Measurements from ENCODE around the gene GRID1.

- TF ChIP-seq CTCF (optimal IDR thresholded peaks at IDR 0.05 in 1 of 3, IDR thresholded peaks at IDR 0.05 in 1 of 3, conservative IDR thresholded peaks at IDR 0.05 in 1 of 3; ENCODE audit: extremely low read depth in 1 of 3, insufficient read depth in 2 of 3, low read length in 3 of 3) (no peak), EZH2 (IDR thresholded peaks at IDR 0.05; ENCODE audit: low read length) (no peak)
Measured at GRCh38 chr10:85658518-85658917, 708.1 kb downstream of the GRID1 start.
